Trophoblast cell (in vitro differentiated cells and primary cell): Measurements from ENCODE around the gene FAM107B.
A peak's percentile ranks its signal among the peaks of the same experiment; 100 is the strongest.

ENCODE experiments used
- DNase-seq, 2 donors: peaks; one replicate each; pipeline ENCODE4 v3.0.0-alpha.2; 2016
- H2AFZ ChIP-seq: 2 replicates; pipeline ENCODE4 v1.6.1; 2013; ENCODE audit warnings: low read length, moderate library complexity, mild to moderate bottlenecking; ENCODE audit not compliant: insufficient read depth, poor library complexity
- H2AK5ac ChIP-seq: 2 replicates; pipeline ENCODE4 v1.6.1; 2013; ENCODE audit warnings: mild to moderate bottlenecking, low read length
- H2BK120ac ChIP-seq: 2 replicates; pipeline ENCODE4 v1.6.1; 2013; ENCODE audit warnings: low read length, mild to moderate bottlenecking, moderate library complexity; ENCODE audit not compliant: insufficient read depth, poor library complexity
- H2BK12ac ChIP-seq: 2 replicates; pipeline ENCODE4 v1.6.1; 2013; ENCODE audit warnings: mild to moderate bottlenecking, low read length, moderate library complexity
- H2BK5ac ChIP-seq: 2 replicates; pipeline ENCODE4 v1.6.1; 2013; ENCODE audit warnings: low read length, low read depth, moderate library complexity, mild to moderate bottlenecking; ENCODE audit not compliant: poor library complexity
- H3K14ac ChIP-seq: 2 replicates; pipeline ENCODE4 v1.6.1; 2013; ENCODE audit warnings: mild to moderate bottlenecking, low read length
- H3K18ac ChIP-seq: 2 replicates; pipeline ENCODE4 v1.6.1; 2013; ENCODE audit warnings: mild to moderate bottlenecking, low read length
- H3K23ac ChIP-seq: 2 replicates; pipeline ENCODE4 v1.6.1; 2013; ENCODE audit warnings: low read length
- H3K27ac ChIP-seq: 2 replicates; pipeline ENCODE4 v1.5.1; 2013; ENCODE audit warnings: low read depth, mild to moderate bottlenecking, inconsistent platforms, low read length, moderate library complexity
- H3K27me3 ChIP-seq: 2 replicates; pipeline ENCODE4 v1.6.1; 2013; ENCODE audit warnings: inconsistent platforms, mild to moderate bottlenecking, low read length, moderate library complexity; ENCODE audit not compliant: insufficient read depth
- H3K36me3 ChIP-seq, 2 experiments: 1 replicate in 1 of 2; 2 replicates in 1 of 2; pipeline ENCODE4 v1.6.1; 2013; ENCODE audit warnings: low read length in 2 of 2, mild to moderate bottlenecking in 2 of 2, moderate library complexity in 1 of 2; ENCODE audit not compliant: insufficient read depth in 2 of 2, control insufficient read depth in 1 of 2
- H3K4ac ChIP-seq: 2 replicates; pipeline ENCODE4 v1.6.1; 2013; ENCODE audit warnings: low read depth, mild to moderate bottlenecking, low read length, moderate library complexity
- H3K4me1 ChIP-seq, 2 experiments: 1 replicate in 1 of 2; 2 replicates in 1 of 2; pipeline ENCODE4 v1.6.1; 2013; ENCODE audit warnings: low read length in 2 of 2, mild to moderate bottlenecking in 2 of 2, moderate library complexity in 1 of 2; ENCODE audit not compliant: insufficient read depth in 2 of 2, control insufficient read depth in 1 of 2
- H3K4me2 ChIP-seq: 2 replicates; pipeline ENCODE4 v1.6.1; 2013; ENCODE audit warnings: inconsistent platforms, mild to moderate bottlenecking, low read length, moderate library complexity
- H3K4me3 ChIP-seq: 2 replicates; pipeline ENCODE4 v1.5.1; 2013; ENCODE audit warnings: mild to moderate bottlenecking, low read depth, low read length, inconsistent platforms
- H3K79me1 ChIP-seq: one replicate; pipeline ENCODE4 v1.6.1; 2013; ENCODE audit warnings: low read length
- H3K79me2 ChIP-seq: 2 replicates; pipeline ENCODE4 v1.6.1; 2013; ENCODE audit warnings: low read length, mild to moderate bottlenecking; ENCODE audit not compliant: control insufficient read depth, insufficient read depth, poor library complexity
- H3K9ac ChIP-seq: 2 replicates; pipeline ENCODE4 v1.6.1; 2013; ENCODE audit warnings: mild to moderate bottlenecking, low read length
- H3K9me3 ChIP-seq: 2 replicates; pipeline ENCODE4 v1.6.1; 2013; ENCODE audit warnings: low read depth, mild to moderate bottlenecking, control low read depth, inconsistent platforms, low read length; ENCODE audit not compliant: insufficient read depth
- H4K12ac ChIP-seq: 2 replicates; pipeline ENCODE4 v1.6.1; 2013; ENCODE audit warnings: low read depth, mild to moderate bottlenecking, low read length, moderate library complexity
- H4K8ac ChIP-seq: 2 replicates; pipeline ENCODE4 v1.6.1; 2013; ENCODE audit warnings: low read depth, mild to moderate bottlenecking, low read length, moderate library complexity
- H4K91ac ChIP-seq: one replicate; pipeline ENCODE4 v1.6.1; 2013; ENCODE audit warnings: low read depth, mild to moderate bottlenecking, low read length, moderate library complexity
- WGBS: extraction: QIAGEN DNeasy Blood & Tissue Kit; methylation state at CpG from one replicate; pipeline ENCODE4 v1.1.7; 2013; ENCODE audit warnings: missing lambda C conversion rate; ENCODE audit not compliant: insufficient read length, insufficient coverage; ENCODE audit errors: extremely low coverage; 5-methylcytosine and 5-hydroxymethylcytosine counted together

The FAM107B gene

GRCh38 chr10:14483417-14483816 lies 291.3 kb downstream of the FAM107B start:
- Histone ChIP-seq H3K9ac (no peak overlapping the region), H3K36me3 (no peaks in the 10 kb centered on the region), H3K27ac (no peak overlapping the region), H3K79me2 (no peaks in the 10 kb centered on the region), H2AFZ (no peak overlapping the region), H3K23ac (no peak overlapping the region), H2BK12ac (no peak overlapping the region), H3K4me2 (no peak overlapping the region), H4K91ac (no peak overlapping the region), H3K14ac (no peak overlapping the region), H3K79me1 (no peaks in the 10 kb centered on the region), H2BK120ac (no peak overlapping the region), H3K4me3 (no peak overlapping the region), H3K4me1 (no peaks in the 10 kb centered on the region), H2AK5ac (no peak overlapping the region), H4K8ac (no peak overlapping the region), H2BK5ac (no peak overlapping the region), H3K18ac (no peak overlapping the region), H3K27me3 (no peaks in the 10 kb centered on the region), H4K12ac (no peak overlapping the region), H3K4ac (no peak overlapping the region), H3K9me3 (peaks cover 3% of the 10 kb centered on the region)
- DNase-seq = peak in 1 of 2 donors; percentile 62
- no CpG with 5 or more reads among the region's 5 CpGs for WGBS

DNA sequence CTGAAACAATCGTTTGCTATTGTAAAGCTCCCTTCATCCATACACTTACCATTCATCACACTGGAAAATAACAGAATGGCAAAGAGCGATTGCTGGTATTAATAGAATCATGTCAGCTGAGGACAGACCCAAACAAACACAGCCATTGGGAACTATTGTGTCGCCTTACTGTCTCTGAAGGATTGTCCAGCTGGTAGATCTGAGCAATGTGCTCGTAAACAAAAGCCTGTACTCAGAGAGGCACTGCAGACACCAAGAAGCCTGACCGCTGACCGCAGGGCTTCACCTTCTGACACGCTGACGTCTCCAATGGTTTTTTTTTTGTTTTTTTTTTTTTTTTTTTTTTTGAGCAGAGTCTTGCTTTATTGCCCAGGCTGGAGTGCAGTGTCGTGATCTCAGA lies 292.9 kb downstream of the FAM107B start:
- H4K12ac ChIP-seq = no peak overlapping the region
- H3K4me2 ChIP-seq = no peak overlapping the region
- no peak overlapping the region for H2BK12ac ChIP-seq
- no peaks in the 10 kb centered on the region for H3K27me3 ChIP-seq
- no peak overlapping the region for H3K4me3 ChIP-seq
- H3K79me1 ChIP-seq = peaks cover 12% of the 10 kb centered on the region
- H3K18ac ChIP-seq = no peak overlapping the region
- H3K4me1 ChIP-seq = peaks cover 8 to 9% of the 10 kb centered on the region in 2 experiments
- H4K91ac ChIP-seq = no peak overlapping the region
- no peak for DNase-seq
- H4K8ac ChIP-seq = no peak overlapping the region
- H3K79me2 ChIP-seq = peaks cover 2% of the 10 kb centered on the region
- no peak overlapping the region for H3K9ac ChIP-seq
- H3K36me3 ChIP-seq = no peaks in the 10 kb centered on the region
- peaks cover 3% of the 10 kb centered on the region for H3K9me3 ChIP-seq
- no peak overlapping the region for H2AFZ ChIP-seq
- H2BK5ac ChIP-seq = no peak overlapping the region
- no peak overlapping the region for H2BK120ac ChIP-seq
- H3K14ac ChIP-seq = no peak overlapping the region
- H2AK5ac ChIP-seq = no peak overlapping the region
- no peak overlapping the region for H3K4ac ChIP-seq
- H3K27ac ChIP-seq = no peak overlapping the region
- H3K23ac ChIP-seq = no peak overlapping the region
- no CpG with 5 or more reads among the region's 9 CpGs for WGBS

GRCh38 chr10:14481014-14481413 lies 293.7 kb downstream of the FAM107B start:
- Histone ChIP-seq H2BK120ac (no peak overlapping the region), H3K4ac (no peak overlapping the region), H2AK5ac (no peak overlapping the region), H3K27me3 (no peaks in the 10 kb centered on the region), H2AFZ (no peak overlapping the region), H2BK5ac (no peak overlapping the region), H4K91ac (no peak overlapping the region), H3K4me3 (no peak overlapping the region), H3K79me1 (peaks cover 14% of the 10 kb centered on the region), H3K4me1 (peaks cover 11 to 15% of the 10 kb centered on the region in 2 experiments), H3K9ac (no peak overlapping the region), H3K9me3 (peaks cover 3% of the 10 kb centered on the region), H4K8ac (no peak overlapping the region), H4K12ac (no peak overlapping the region), H3K23ac (no peak overlapping the region), H3K14ac (no peak overlapping the region), H3K36me3 (no peaks in the 10 kb centered on the region), H3K27ac (no peak overlapping the region), H2BK12ac (no peak overlapping the region), H3K79me2 (peaks cover 2% of the 10 kb centered on the region), H3K4me2 (no peak overlapping the region), H3K18ac (no peak overlapping the region)
- no peak for DNase-seq
- WGBS = no CpG with 5 or more reads among the region's 4 CpGs

GRCh38 chr10:14478604-14479003 lies 296.1 kb downstream of the FAM107B start:
- no peak overlapping the region for H3K4me2 ChIP-seq
- no peak overlapping the region for H2AK5ac ChIP-seq
- no peak overlapping the region for H3K4ac ChIP-seq
- no peak overlapping the region for H3K23ac ChIP-seq
- no peak overlapping the region for H2BK5ac ChIP-seq
- H4K12ac ChIP-seq = no peak overlapping the region
- DNase-seq = peak in 1 of 2 donors; percentile 50
- H4K8ac ChIP-seq = no peak overlapping the region
- H2BK120ac ChIP-seq = no peak overlapping the region
- H2BK12ac ChIP-seq = no peak overlapping the region
- H3K4me3 ChIP-seq = no peak overlapping the region
- H3K4me1 ChIP-seq = peaks cover 11 to 15% of the 10 kb centered on the region in 2 experiments
- WGBS = no CpG with 5 or more reads among the region's 3 CpGs
- H3K27ac ChIP-seq = no peak overlapping the region
- H3K36me3 ChIP-seq = no peaks in the 10 kb centered on the region
- no peak overlapping the region for H3K18ac ChIP-seq
- peaks cover 1% of the 10 kb centered on the region for H3K9me3 ChIP-seq
- no peaks in the 10 kb centered on the region for H3K27me3 ChIP-seq
- no peak overlapping the region for H3K14ac ChIP-seq
- H3K79me1 ChIP-seq = peaks cover 17% of the 10 kb centered on the region
- no peak overlapping the region for H2AFZ ChIP-seq
- no peak overlapping the region for H3K9ac ChIP-seq
- no peak overlapping the region for H4K91ac ChIP-seq
- H3K79me2 ChIP-seq = peaks cover 2% of the 10 kb centered on the region
